SIG-M5 treated with dmso at 0.1 percent for 504 hours (cell line): ENCODE results near the gene S100Z.
"Not testable (repeated sequence)": the region's sequence is repeated elsewhere in the genome, so short reads cannot be mapped to it uniquely, and the experiment has no call there.

Experiments used
- DNase-seq: peaks from one replicate; lab custom pipeline; 2025; ENCODE audit not compliant: unreplicated experiment; lab: John Stamatoyannopoulos, UW

The S100Z gene

GRCh38 chr5:76822105-76822731 lies 27.6 kb upstream of the S100Z start:
- DNase-seq, result not testable (repeated sequence)

GRCh38 chr5:76826416-76826815 lies 23.4 kb upstream of the S100Z start:
- not testable (repeated sequence) for DNase-seq

GRCh38 chr5:76831110-76831452 lies 18.7 kb upstream of the S100Z start:
- DNase-seq, result no peak

- no peak for DNase-seq
Observed at GRCh38 chr5:76836181-76836580, 13.6 kb upstream of the S100Z start.

GRCh38 chr5:76836585-76836984 lies 13.2 kb upstream of the S100Z start:
- DNase-seq, result no peak

- no peak for DNase-seq
Observed at GRCh38 chr5:76838481-76839261, 11.1 kb upstream of the S100Z start.

- DNase-seq, result no peak
Observed at GRCh38 chr5:76841361-76841760, 8.5 kb upstream of the S100Z start.

GRCh38 chr5:76845890-76846289 lies 3.9 kb upstream of the S100Z start:
- no peak for DNase-seq

- DNase-seq, result no peak
Observed at GRCh38 chr5:76850543-76851145, 830 bp downstream of the S100Z start.

GRCh38 chr5:76851728-76852369 lies 2.0 kb downstream of the S100Z start:
- peak; percentile 16 for DNase-seq

- DNase-seq, result no peak
Observed at GRCh38 chr5:76852772-76853171, 3.0 kb downstream of the S100Z start.

- not testable (repeated sequence) for DNase-seq
Observed at GRCh38 chr5:76853741-76854140, 3.9 kb downstream of the S100Z start.

- DNase-seq, result no peak
Observed at GRCh38 chr5:76854644-76855043, 4.8 kb downstream of the S100Z start.

GRCh38 chr5:76855501-76855900 lies 5.7 kb downstream of the S100Z start:
- DNase-seq, result not testable (repeated sequence)

- DNase-seq, result peak; percentile 75
Observed at GRCh38 chr5:76855961-76856360, 6.1 kb downstream of the S100Z start.

GRCh38 chr5:76856800-76857199 lies 7.0 kb downstream of the S100Z start:
- DNase-seq, result not testable (repeated sequence)

GRCh38 chr5:76859591-76860247 lies 9.9 kb downstream of the S100Z start:
- no peak for DNase-seq

GRCh38 chr5:76861612-76862011 lies 11.8 kb downstream of the S100Z start:
- DNase-seq, result no peak

GRCh38 chr5:76863001-76863400 lies 13.2 kb downstream of the S100Z start:
- DNase-seq, result peak; percentile 13

- no peak for DNase-seq
Observed at GRCh38 chr5:76866503-76866902, 16.7 kb downstream of the S100Z start.

GRCh38 chr5:76867038-76867437 lies 17.2 kb downstream of the S100Z start:
- no peak for DNase-seq
